NCI-H1092 (cell line): ENCODE data around the gene TK2.
A peak's percentile ranks its signal among the peaks of the same experiment; 100 is the strongest.
"Not testable (repeated sequence)": the region's sequence is repeated elsewhere in the genome, so short reads cannot be mapped to it uniquely, and the experiment has no call there.

Source experiments
- DNase-seq: peaks from one replicate; lab custom pipeline; 2025; lab: John Stamatoyannopoulos, UW

TK2 gene

DNA sequence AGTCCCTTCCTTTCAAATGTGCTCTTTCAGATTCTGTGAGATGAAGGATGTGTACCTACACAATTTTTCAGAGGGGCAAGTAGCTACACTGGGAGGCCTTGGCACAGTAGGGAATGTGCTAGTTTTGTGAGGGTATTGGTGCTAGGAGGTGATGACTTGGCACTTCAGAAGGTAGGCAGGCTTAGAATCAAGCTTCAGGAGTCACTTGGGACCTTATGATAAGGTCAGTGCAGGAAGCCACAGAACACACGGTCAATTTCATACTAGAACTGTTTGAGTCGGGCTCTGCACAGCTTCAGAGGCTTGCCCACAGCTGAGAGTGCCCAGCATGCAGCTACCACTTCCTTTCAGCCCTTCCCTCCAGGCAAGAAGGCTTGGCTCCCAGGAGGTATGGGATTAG, 22.4 kb upstream of the TK2 start:
- DNase-seq = no peak

DNA sequence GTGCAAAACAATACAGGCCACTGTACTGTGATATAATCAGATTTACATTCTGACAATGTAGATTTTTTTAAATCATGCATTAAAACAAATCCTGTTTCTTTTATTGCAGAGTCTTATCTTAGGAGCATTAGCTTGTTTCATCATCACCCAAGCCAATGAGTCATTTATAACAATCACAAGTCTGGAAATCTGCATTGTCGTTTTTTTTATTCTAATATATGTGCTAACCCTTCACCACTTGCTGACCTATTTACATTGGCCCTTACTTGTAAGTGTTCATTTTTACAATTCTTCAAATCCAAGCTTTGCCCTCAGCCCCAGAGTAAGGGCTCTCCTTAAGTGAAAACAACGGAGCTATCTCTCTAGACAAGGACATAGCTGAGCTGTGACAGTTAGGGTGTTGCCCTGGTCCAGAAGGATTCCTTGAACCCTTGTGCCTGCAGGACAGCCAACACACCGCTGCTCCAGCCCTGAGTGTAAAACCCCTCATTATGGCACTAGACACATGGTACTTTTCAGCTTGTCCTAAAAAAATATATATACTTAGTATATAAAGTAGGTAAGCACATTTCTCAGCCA, 20.0 kb upstream of the TK2 start:
- DNase-seq = no peak

DNA sequence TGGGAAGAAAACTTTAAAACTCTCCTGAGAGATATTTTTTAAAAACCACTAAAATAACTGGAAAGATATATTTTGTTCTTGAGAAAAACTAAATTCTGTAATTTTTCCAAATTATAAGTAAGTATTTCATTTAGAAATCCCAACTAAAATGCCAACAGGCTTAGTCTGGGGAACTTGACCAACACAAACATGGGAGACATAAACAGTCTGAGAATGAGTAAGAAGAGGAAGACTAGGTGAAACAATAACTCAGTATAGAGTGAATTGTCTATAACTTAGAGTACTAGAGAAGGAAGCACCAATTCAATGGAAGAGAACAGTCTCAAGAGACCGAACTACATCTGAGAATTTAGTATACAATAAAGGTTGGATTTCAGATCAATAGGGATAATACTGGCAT, 19.2 kb upstream of the TK2 start:
- DNase-seq = no peak

DNA sequence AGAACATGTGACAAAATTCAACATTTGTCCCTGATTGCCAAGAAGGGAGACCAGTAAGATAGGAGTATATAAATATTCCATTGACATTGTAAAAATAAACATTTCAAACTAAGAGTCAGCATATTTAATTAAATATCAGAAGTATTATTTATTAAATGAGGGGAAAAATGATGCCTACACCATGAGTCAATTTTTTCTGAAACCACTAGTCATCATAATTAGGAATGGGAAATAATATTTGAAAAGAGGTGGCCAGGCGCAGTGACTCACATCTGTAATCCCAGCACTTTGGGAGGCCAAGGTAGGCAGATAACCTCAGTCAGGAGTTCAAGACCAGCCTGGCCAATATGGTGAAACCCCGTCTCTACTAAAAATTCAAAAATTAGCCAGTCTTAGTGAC, 18.4 kb upstream of the TK2 start:
- DNase-seq = no peak

DNA sequence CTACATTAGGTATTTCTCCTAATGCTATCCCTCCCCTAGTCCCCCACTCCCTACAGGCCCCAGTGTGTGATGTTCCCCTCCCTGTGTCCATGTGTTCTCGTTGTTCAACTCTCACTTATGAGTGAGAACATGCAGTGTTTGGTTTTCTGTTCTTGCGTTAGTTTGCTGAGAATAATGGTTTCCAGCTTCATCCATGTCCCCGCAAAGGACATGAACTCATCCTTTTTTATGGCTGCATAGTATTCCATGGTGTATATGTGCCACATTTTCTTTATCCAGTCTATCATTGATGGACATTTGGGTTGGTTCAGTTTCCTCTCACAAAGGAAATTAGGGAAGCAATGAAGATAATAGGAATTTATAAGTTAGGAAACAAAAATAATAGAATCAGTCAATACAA, 17.3 kb upstream of the TK2 start:
- not testable (repeated sequence) for DNase-seq

DNA sequence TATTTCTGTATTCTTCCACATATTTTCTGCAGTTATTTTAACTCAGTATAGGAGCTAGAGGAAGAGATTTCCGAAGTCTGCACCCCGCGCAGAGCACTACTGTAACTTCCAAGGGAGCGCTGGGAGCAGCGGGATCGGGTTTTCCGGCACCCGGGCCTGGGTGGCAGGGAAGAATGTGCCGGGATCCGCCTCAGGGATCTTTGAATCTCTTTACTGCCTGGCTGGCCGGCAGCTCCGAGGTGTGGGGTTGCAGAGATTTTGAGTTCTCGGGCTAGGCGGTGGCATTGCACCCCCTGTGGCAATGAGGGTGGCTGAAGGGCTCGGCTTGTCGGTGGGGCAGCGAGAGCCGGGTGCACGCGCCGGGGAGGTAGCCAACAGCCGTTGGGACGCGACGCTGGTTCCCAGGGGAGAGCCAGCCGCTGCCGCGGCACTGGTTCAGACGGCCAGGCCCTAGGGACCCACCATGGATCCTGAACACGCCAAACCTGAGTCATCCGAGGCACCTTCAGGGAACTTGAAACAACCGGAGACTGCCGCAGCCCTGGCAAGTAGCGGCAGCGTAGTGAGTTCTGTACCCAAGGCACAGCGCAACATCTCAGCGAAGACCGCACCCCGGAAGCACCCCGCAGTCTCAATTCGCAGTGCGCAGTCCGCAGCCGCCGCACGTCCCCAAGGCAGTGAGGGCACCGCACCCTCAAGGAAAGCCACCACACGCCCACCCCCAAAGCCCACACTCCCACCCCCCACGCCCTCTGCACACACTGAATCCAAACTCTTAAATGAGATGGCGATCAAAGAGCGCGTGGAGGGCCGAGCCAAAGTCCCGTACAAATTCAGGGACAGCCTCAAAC, 16.4 kb upstream of the TK2 start, which contains the start of gene CMTM1:
Gene CMTM1, plus strand, starts transcription at position 389 of the 851 bp plus-strand sequence. Its CDS starts 75 bp downstream, at position 464.
- no peak for DNase-seq

DNA sequence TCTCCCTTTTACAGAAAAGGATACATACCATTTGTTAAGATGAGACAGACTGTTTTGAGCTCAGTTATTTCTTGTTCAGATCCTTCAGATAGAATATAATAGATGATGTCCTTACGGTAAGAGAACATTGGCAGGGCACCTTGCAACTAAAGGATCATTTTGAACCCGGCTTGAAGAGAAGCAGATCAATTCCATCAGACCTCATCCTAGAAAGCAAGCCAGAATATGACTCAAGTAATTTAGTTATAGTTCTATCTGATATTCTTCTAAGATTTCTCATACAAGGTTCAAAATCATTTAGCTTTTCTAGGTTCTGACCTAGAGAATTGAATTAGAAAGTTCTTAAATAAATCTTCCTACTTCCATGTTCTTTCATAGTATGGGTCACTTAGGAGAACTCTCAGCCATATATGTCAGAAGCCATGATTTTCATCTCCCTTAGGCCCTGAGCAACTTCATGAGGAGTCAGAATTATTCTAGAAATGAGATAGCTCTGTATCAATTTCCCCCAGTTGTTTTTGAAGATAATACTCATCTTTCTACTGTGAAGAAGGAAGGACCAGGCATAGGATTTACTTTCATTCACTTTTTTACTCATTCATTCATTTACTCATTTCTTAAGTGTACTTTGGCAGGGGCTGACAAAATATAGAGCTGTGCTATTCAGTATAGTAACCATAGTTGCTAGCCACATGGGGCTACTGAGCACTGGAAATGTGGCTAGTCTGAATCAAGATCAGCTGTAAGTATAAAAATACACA, 13.8 kb upstream of the TK2 start:
- no peak for DNase-seq

DNA sequence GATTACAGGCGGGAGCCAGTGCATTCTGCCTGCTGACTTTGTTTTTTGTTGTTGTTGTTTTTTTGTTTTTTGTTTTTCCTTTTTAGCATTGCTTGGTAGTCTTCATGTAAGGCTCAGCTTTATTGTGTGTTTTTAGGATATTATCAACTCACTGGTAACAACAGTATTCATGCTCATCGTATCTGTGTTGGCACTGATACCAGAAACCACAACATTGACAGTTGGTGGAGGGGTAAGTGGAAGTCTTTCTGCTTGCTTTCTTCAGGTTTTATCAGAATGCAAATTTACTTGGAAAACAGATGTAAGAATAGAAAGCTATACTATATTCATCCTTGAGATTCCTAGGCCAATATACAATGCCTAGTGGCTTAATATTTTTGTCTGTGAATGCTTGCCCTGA, 13.1 kb upstream of the TK2 start:
- DNase-seq = no peak

DNA sequence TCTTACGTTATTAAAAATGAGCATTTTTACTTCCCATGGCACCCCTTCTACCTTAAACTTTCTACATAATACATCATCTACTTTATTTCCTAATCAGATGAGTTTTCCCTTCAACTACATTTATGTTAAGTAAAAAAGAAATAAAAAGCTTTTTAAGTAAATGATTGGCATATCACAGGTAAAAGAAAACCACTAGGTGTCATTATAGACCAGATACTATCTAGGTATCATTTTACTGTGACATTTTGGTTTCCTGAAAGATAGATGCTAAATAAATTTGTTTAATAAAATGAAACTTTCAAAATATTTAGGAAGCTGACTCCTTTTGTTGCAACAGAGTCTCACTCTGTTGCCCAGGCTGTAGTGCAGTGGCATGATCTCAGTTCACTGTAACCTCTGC, 12.5 kb upstream of the TK2 start:
- DNase-seq = no peak

DNA sequence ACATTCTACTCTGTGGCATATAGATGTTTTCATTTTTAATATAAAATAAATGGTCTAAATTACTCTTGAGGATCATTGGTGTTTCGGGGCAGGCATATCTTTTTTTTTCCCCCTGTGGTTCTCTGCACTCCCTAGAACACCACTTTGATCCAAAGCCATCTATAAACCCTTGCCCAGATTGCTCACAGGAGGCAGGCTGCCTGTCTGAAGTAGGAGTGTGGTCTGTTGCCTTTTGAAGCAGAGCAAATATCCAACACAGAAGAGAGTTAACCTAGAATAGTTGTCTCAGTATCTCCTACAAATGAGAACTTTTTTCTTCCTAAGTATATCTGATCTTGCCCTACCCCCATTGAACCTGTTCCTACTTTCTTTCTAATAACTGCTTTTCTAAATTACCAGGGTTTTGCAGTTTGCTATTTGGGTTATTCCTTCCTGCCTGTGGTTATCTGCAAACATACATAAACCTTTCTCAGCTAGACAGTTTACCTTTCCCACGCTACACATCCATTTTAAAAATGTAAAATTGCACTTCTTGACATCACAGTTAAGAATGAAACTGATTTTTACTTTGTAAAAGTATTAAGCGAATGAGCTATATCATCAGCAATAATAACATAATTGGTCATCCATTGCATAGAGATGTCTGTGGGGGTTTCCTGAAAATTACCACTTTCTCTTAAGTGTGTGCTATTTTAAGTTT, 11.6 kb upstream of the TK2 start:
- no peak for DNase-seq

DNA sequence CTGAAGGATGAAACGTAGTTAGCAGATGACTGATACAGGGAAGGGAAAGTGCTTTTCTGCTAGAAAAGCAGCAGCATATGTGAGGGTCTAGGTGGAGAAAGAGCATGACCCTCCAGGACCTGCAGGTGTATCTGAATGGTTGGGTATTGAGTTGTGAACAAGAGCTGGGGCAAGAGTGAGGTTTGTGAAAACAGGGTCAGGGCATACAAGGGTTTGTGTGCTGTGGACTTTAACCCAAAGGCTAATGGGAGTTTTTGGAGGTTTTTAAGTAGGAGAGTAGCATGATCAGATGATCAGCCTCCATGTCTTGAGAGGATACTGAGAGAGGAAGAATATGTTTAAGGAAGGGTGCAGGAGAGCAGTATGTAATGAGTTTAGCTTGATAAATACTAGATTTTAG, 10.2 kb upstream of the TK2 start:
- DNase-seq = no peak

DNA sequence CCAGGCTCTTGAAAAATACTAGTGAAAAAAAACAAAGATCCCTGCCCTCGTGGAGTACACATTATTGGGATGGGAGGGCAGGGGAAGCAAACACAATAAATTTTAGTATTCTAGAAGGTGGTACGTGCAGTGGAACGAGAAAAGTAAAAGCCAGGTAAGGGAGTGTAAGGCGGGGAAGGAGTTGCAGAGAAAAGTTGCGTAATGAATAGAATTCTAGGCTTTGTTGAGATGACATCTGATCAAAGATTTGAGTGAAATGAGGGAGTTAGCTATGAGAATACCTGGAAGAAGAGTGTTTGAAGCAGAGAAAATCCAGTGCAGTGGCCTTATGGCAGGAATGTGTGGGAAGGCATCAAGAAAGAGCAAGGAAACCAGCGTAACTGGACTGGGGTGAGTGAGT, 4.6 kb upstream of the TK2 start:
- no peak for DNase-seq

DNA sequence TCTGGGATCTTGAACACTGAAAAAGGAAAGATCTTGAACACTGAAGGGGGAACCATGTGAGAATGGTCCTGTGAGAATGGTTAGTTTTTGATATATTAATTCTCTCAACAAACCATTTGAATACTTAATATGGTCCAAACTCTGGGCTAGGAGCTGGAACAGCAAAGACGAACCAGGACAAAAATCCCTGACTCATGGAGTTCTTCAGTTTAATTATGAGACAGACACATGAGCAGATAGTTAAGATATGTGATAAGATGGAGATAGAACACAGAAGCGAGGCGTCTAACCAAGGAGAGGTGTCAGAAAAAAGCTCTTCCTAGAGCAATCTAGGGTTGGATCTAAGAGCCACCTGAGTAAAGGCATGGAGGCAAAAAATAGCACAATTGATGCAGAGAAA, 4.1 kb upstream of the TK2 start:
- no peak for DNase-seq

DNA sequence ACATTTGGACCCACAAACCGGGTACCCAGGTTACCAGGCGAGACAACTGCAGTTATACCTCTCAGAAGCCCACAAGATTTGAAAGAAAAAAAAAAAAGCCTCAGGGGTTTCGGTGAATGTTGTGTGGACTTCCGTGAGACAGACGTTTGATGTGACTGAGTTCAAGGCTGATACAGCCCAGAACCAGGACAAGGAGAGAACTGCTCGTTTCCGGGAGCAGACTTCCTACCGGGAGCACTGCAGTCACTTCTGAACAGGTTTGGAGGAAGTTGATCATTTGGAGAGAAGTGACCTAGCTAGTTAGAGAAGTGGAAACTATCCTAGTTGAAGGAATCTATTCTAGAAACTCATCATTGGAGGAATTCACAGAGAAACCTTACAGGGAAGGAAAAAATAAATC, 3.3 kb upstream of the TK2 start:
- no peak for DNase-seq

DNA sequence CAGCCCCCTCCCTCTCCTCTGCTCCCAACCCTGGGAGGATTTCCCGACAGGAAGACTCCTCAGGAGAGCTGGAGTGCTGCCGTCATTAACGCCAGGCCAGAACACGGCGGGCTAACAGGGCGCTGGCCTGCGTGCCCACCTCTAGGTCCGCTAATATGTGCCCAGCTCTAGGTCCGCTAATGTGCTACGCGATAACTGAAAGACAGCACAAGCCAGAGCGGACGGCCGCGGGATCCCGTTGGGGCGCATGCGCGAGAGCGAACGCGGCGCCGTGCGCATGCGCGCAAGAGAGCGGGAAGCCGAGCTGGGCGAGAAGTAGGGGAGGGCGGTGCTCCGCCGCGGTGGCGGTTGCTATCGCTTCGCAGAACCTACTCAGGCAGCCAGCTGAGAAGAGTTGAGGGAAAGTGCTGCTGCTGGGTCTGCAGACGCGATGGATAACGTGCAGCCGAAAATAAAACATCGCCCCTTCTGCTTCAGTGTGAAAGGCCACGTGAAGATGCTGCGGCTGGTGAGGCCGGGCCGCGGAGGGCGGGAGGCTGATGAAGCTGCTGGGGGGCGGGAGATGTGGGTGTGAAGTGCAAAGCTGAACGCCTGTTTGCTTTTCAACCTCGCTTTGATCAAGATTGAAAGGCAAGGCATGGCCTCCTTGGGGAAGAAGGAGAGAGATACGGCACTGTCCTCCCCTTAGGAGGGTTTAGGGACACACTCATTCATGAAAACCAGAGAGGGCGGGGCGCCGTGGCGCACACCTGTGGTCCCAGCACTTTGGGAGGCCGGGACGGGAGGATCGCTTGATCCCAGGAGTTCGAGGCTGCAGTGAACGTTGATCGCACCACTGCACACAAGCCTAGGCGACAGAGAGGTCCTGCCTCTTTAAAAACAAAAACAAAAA, 2.6 kb upstream of the TK2 start, which contains the start of gene CKLF:
Gene CKLF, plus strand, starts transcription at position 291 of the 892 bp plus-strand sequence. Its CDS starts 140 bp downstream, at position 431.
- DNase-seq = peak; percentile 82

DNA sequence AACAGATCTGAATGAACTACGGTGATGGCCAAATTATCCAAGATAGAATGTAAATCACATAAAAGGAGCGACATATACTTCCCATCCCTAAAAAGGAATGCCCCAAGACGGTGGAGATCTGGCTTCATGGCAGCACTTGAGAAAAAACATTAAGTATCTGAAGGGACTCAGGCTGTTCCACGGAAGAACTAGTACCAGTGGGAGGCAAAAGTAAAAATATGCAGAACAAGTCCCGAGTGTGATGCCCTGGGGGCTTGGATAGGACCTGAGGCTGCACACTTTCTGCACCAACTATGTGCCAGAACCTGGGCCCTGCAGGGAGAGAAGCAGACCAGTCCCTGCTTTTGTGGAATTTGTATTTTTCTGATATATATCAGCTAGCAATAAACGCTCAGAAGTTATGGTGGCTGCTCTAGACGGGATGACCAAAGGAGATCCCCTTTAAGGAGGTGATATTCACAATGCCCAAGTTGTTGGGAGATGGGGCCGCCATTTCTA, 1.9 kb upstream of the TK2 start:
- DNase-seq = no peak

DNA sequence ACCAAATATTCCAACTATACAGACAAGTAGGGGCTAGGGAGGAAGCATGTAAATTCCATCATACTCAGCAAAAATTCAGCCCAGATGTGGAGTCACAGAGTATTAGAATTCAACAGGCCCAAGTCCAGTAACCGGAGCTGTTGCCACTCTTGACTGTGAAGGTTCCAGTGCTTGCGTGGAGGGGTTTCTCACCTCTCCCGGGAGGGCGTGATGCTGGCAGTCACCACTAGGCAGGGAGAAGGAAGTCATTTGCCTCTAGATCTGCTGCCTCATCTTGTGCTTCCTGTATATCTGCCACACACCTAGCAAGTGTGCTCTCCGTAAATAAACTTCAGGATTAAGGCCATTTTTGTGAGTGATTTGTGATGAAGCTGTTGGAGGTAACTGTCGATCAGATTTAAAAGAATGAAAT, 1.4 kb upstream of the TK2 start:
- DNase-seq = peak; percentile 33

DNA sequence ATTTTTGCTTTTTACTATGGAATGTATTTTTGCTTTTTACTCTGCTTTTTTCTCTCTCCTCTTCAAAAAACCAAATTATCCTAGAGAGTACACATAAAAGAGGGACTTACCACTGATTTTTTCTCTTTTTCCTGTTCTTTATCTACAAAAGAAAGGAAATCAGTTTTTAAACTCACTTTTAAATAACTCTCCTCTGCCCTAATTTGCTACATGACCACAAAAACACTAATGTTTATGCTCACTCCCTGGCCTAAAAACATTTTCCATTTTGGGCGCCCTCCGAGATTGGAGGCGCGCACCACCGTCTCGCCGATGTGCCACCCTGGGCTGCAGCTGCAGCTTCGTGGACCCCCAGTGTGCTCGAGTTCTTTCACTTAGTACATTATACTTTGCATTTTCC, 1.1 kb downstream of the TK2 start:
- DNase-seq = no peak

DNA sequence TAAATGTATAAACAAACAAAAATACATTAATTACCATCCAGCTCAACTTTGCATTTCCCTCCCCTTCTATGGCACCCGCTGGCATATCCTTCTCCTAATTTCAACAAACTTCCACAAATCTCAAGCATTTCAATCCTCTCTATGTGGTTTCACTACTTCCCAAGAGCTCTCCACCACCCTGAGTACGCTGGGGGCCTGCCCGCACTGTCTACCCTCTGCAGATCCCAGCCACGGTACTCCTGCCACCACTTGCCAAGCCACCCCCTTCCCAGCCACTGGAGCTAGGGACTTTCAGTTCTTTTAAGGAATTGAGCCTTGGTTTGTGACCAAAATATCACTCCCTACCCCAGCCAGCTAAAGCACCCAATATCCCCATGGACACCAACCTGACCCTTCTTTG, 1.9 kb downstream of the TK2 start:
- no peak for DNase-seq

DNA sequence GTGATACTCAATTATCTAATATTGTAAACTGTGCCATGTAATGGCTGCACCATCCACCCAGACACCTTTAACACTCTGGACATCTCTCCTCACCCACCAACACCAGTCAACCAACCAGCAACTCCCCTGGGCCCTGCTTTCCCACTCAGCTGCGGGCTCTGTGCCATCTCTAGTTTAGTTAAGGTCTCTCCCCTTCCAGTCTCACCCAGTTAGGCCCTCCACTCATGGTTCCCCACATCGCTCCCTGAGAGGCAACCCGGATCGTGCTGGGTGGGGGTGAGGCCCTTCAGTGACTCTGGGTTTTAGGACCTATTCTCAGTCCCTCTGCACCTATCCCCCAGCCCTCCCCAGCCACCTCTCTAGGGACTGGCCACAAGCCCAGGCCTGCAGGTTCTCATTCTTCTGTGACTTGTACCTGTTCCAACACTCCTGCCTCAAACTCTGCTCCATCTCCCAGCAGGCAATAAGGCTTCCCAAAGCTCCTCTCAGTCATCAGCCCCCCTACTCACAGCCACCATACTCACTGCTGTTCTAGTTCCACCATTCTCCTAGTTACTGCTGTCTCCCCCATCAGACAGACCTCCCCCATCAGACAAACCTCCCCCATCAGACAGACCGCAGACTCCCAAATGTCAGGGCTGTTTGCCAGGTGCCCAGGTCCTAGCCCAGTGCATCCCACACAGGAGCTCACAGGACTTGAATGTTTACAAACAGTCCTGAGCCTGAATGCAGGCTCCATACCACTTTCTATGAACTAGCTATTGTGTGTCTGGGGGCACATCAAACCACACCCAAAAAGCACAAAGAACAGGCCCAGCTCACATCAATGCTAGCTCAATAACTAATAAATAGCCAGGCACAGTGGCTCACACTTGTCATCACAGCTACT, 2.6 kb downstream of the TK2 start:
- DNase-seq = peak; percentile 51
